Keratinocyte (primary cell): Measurements from ENCODE around the gene CTAGE1.

Experiments
- CTCF ChIP-seq, 3 experiments: IDR thresholded peaks in 1 of 3; conservative IDR thresholded peaks in 1 of 3; optimal IDR thresholded peaks in 1 of 3; 2 replicates in 2 of 3; 3 replicates in 1 of 3; pipeline versions ENCODE3 to v1.5.1; 2011; ENCODE audit warnings: low read length in 3 of 3, mild to moderate bottlenecking in 3 of 3, moderate library complexity in 2 of 3, control low read depth in 1 of 3, inconsistent platforms in 1 of 3; ENCODE audit not compliant: insufficient read depth in 2 of 3; ENCODE audit errors: extremely low read depth in 1 of 3
- EZH2 ChIP-seq: IDR thresholded peaks from one replicate; pipeline ENCODE4 v1.6.1; 2012; ENCODE audit warnings: inconsistent platforms, mild to moderate bottlenecking, low read length, moderate library complexity

DNA sequence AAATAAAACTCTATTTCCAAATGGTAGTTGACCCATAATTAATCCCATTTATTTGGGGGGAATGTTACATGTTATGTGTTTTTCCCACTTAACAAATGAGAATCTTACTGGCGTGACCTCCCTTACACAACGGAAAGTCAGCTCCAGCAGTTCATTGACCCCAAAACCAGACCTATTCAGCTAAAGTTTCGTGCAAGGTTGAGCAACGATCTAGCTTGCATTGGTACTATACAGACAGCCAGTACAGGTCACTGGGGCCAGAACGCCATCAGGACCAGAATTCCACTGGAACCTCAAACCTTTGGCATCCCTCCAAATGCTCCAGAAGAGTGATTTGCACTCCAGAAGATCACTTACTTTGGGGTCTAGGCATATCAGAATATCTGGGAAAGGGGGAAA, 6.8 kb upstream of the CTAGE1 start:
- no peak for TF ChIP-seq CTCF (optimal IDR thresholded peaks at IDR 0.05 in 1 of 3, IDR thresholded peaks at IDR 0.05 in 1 of 3, conservative IDR thresholded peaks at IDR 0.05 in 1 of 3; ENCODE audit: extremely low read depth in 1 of 3, insufficient read depth in 2 of 3, low read length in 3 of 3)
- TF ChIP-seq EZH2: no peak
